Measurements from ENCODE around the gene ATXN10.

GRCh38 chr22:45891996-45892621 lies 220.5 kb downstream of the ATXN10 start:
- TF ChIP-seq, protein P1, sequence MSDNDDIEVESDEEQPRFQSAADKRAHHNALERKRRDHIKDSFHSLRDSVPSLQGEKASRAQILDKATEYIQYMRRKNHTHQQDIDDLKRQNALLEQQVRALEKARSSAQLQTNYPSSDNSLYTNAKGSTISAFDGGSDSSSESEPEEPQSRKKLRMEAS (IDR thresholded peaks at IDR 0.05; ENCODE audit: low read depth, low read length), result no peak
- no peak for TF ChIP-seq CTCF (IDR thresholded peaks at IDR 0.05; ENCODE audit: low read depth, low read length)
- TF ChIP-seq MYC (IDR thresholded peaks at IDR 0.05; ENCODE audit: low read depth, low read length), result no peak

Measured in NB4 (cell line).